DND-41 (cell line): ENCODE measurements around the gene PRDX2.

ENCODE experiments used
- ATAC-seq: fragments of 200-7000 bp; cut with Tn5 transposase; 3 replicates; pipeline ENCODE4 v1.9.1; 2021; ENCODE audit warnings: low read depth; ENCODE audit not compliant: insufficient read depth
- DNase-seq: peaks from one replicate; pipeline ENCODE4 v3.0.0-alpha.2; 2020
- H2AFZ ChIP-seq: 2 replicates; pipeline ENCODE4 v1.6.0; 2012; ENCODE audit warnings: low read depth, low read length
- H3K27ac ChIP-seq: 2 replicates; pipeline ENCODE4 v1.5.1; 2012; ENCODE audit warnings: low read length, inconsistent platforms
- H3K27me3 ChIP-seq: fragments of 200-600 bp; sonication (generic); 2 replicates; pipeline ENCODE4 v1.6.0; 2012; ENCODE audit warnings: low read length, mild to moderate bottlenecking, inconsistent platforms; ENCODE audit not compliant: insufficient read depth, poor library complexity
- H3K36me3 ChIP-seq: 2 replicates; pipeline ENCODE4 v1.5.1; 2012; ENCODE audit warnings: low read length, inconsistent platforms; ENCODE audit not compliant: insufficient read depth
- H3K4me1 ChIP-seq: 2 replicates; pipeline ENCODE4 v1.5.1; 2012; ENCODE audit warnings: mild to moderate bottlenecking, low read length; ENCODE audit not compliant: insufficient read depth
- H3K4me2 ChIP-seq: 2 replicates; pipeline ENCODE4 v1.6.0; 2012; ENCODE audit warnings: mild to moderate bottlenecking, moderate library complexity, low read length, inconsistent platforms; ENCODE audit not compliant: insufficient read depth
- H3K4me3 ChIP-seq, 2 experiments: fragments of 200-600 bp in 1 of 2; shearing (Covaris generic) in 1 of 2; 2 replicates each; pipeline ENCODE4 v1.5.1; 2012 to 2016; ENCODE audit warnings: inconsistent platforms in 2 of 2, low read length in 2 of 2, mild to moderate bottlenecking in 2 of 2, low read depth in 1 of 2, moderate library complexity in 1 of 2
- H3K79me2 ChIP-seq: 2 replicates; pipeline ENCODE4 v1.6.0; 2012; ENCODE audit warnings: low read length, inconsistent platforms; ENCODE audit not compliant: insufficient read depth
- H3K9ac ChIP-seq: 2 replicates; pipeline ENCODE4 v1.6.0; 2012; ENCODE audit warnings: low read depth, mild to moderate bottlenecking, inconsistent platforms, low read length, moderate library complexity
- H3K9me3 ChIP-seq: 2 replicates; pipeline ENCODE4 v1.5.1; 2012; ENCODE audit warnings: low read length, moderate library complexity, mild to moderate bottlenecking, inconsistent platforms; ENCODE audit not compliant: insufficient read depth, severe bottlenecking
- H4K20me1 ChIP-seq: 2 replicates; pipeline ENCODE4 v1.6.0; 2012; ENCODE audit warnings: low read length; ENCODE audit not compliant: insufficient read depth
- CTCF ChIP-seq: IDR thresholded peaks from 2 replicates; pipeline ENCODE4 v1.5.1; 2012; ENCODE audit warnings: borderline replicate concordance, low read length, moderate library complexity, mild to moderate bottlenecking; ENCODE audit not compliant: poor library complexity, severe bottlenecking; ENCODE audit errors: extremely low read depth
- EZH2 ChIP-seq: IDR thresholded peaks from 3 replicates; pipeline ENCODE4 v1.6.1; 2012; ENCODE audit warnings: borderline replicate concordance, low read depth, mild to moderate bottlenecking, moderate library complexity, low read length, inconsistent platforms; ENCODE audit not compliant: severe bottlenecking

The PRDX2 gene

GRCh38 chr19:12759686-12760085 is 41.9 kb downstream of the PRDX2 start:
- H3K27ac ChIP-seq = no peak overlapping the region
- no peak for ATAC-seq
- no peaks in the 10 kb centered on the region for H3K27me3 ChIP-seq
- H2AFZ ChIP-seq = no peak overlapping the region
- H3K4me3 ChIP-seq = no peak overlapping the region
- no peaks in the 10 kb centered on the region for H4K20me1 ChIP-seq
- H3K9me3 ChIP-seq = no peaks in the 10 kb centered on the region
- no peaks in the 10 kb centered on the region for H3K79me2 ChIP-seq
- DNase-seq = no peak
- H3K9ac ChIP-seq = no peak overlapping the region
- no peak for TF ChIP-seq CTCF
- no peak for TF ChIP-seq EZH2
- H3K4me1 ChIP-seq = peaks cover 11% of the 10 kb centered on the region
- no peak overlapping the region for H3K4me2 ChIP-seq
- H3K36me3 ChIP-seq = no peaks in the 10 kb centered on the region

DNA sequence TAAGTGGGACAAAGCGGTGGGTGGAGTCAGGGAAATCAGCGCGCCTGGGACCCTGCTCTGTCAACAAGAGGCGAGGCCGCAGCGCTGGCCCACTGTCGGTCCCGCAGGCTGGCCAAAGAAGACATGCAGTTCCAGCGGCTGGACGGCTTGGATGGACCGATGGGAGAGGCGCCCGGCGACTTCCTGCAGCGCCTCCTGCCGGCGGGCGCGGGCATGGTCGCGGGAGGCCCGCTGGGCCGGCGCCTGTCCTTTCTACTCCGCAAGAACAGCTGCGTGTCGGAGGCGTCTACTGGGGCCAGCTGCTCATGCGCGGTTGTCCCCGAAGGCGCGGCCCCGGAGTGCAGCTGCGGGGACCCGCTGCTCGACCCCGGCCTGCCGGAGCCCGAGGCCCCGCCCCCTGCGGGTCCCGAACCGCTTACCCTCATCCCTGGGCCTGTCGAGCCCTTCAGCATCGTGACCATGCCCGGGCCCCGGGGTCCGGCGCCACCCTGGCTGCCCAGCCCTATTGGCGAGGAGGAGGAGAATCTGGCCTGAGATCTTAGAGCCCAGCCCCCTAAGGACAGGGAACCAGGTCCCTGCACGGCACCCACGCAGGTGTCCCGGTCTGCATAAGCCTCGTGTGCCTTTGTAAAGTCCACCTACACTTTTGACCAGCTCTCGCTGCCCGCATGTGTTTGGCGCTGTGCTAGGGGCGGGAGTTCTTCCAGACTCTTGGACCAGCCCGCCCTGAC is 43.9 kb downstream of the PRDX2 start:
- H3K79me2 ChIP-seq = no peaks in the 10 kb centered on the region
- H3K4me3 ChIP-seq = peak overlapping the region in 1 of 2 experiments; percentile 39; a peak in 2 of 4 replicates
- H4K20me1 ChIP-seq = no peaks in the 10 kb centered on the region
- H3K9me3 ChIP-seq = no peaks in the 10 kb centered on the region
- peaks cover 11% of the 10 kb centered on the region for H3K4me1 ChIP-seq
- DNase-seq = peak; percentile 80
- peak overlapping the region; percentile 14; the same call in 1 of the 2 replicates for H3K9ac ChIP-seq
- H3K27me3 ChIP-seq = no peaks in the 10 kb centered on the region
- no peak overlapping the region for H3K27ac ChIP-seq
- H3K4me2 ChIP-seq = peak overlapping the region; percentile 58
- H3K36me3 ChIP-seq = no peaks in the 10 kb centered on the region
- TF ChIP-seq CTCF = peak; percentile 82
- TF ChIP-seq EZH2 = no peak
- H2AFZ ChIP-seq = peak overlapping the region; percentile 54
- ATAC-seq = peak; percentile 89

- no peak overlapping the region for H3K4me3 ChIP-seq
- ATAC-seq (no peak), DNase-seq (no peak)
- H3K9ac ChIP-seq = no peak overlapping the region
- no peak for TF ChIP-seq EZH2
- TF ChIP-seq CTCF = no peak
- H2AFZ ChIP-seq = no peak overlapping the region
- H3K27ac ChIP-seq = no peak overlapping the region
- H3K4me2 ChIP-seq = no peak overlapping the region
- no peaks in the 10 kb centered on the region for H3K79me2 ChIP-seq
- no peaks in the 10 kb centered on the region for H3K36me3 ChIP-seq
- H3K9me3 ChIP-seq = no peaks in the 10 kb centered on the region
- H3K4me1 ChIP-seq = peaks cover 11% of the 10 kb centered on the region
- H4K20me1 ChIP-seq = no peaks in the 10 kb centered on the region
- H3K27me3 ChIP-seq = no peaks in the 10 kb centered on the region
These were observed 45.3 kb downstream of the PRDX2 start for GRCh38 chr19:12756150-12756883.
